HG03439 (cell line): ENCODE measurements around the gene ASCL5.

Source experiments
- ATAC-seq: cut with Tn5 transposase; IDR thresholded peaks from one replicate; pipeline ENCODE4 v1.9.1; 2021; ENCODE audit warnings: mild to moderate bottlenecking, moderate library complexity; ENCODE audit not compliant: unreplicated experiment

The ASCL5 gene

GRCh38 chr1:201088901-201089525 lies 38.0 kb downstream of the ASCL5 start:
- no peak for ATAC-seq

GRCh38 chr1:201088395-201088794 lies 38.6 kb downstream of the ASCL5 start:
- no peak for ATAC-seq

DNA sequence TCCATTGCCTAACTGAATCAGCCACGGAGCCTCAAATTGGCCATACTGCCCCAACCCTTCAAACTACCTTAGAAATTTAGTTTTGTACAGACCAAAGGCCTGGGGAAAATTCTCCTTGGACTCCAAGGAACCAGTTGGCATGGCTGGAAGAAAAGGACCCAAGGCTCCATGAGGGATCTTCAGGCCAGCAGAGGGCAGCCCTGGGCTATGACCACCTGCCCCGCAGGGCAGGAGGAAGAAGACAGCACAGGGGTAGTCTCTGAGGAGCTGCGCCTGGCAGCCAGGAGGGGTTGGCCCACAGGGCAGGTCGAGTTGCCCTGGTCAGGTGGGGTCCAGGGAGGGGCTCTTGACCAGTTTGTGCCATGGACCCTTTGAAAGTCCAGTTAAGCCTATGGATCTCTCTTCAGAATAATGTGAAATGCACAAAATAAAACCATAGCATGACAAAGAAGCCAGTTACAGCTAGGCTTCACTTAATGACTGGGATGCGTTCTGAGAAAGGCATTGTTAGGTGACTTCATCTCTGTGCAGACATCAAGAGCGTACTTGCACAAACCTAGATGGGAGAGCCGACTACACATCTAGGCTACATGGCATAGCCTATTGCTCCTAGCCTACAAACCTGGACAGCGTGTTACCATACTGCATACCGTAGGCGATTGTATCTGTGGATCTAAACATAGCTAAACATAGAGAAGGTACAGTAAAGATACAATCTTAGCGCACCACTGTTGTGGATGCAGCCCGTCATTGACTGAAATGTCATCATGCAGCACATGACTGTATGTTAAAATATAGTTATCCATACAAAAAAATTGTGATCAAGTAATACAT lies 40.9 kb downstream of the ASCL5 start:
- no peak for ATAC-seq

GRCh38 chr1:201084295-201084694 lies 42.7 kb downstream of the ASCL5 start:
- no peak for ATAC-seq

DNA sequence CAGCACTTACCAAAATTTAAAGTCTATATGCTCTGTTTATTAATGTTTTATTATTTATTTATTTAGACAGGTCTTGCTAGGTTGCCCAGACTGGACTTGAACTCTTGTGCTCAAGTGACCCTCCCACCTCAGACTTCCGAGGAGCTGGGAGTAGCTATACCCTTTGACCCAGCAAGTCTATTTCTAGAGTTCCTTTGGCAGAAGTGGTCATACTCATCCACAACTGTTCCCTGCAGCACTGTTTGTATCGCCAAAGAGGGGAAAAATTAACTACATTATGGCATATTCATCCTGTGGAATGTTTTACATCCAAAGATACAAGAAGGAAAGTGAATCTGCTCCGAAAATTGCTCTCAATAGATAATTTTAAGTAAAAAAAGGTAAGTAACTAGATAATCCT lies 43.2 kb downstream of the ASCL5 start:
- ATAC-seq, result no peak

- no peak for ATAC-seq
Observed at GRCh38 chr1:201080135-201080534, 46.8 kb downstream of the ASCL5 start.

- no peak for ATAC-seq
Observed at GRCh38 chr1:201077736-201078135, 49.2 kb downstream of the ASCL5 start.

DNA sequence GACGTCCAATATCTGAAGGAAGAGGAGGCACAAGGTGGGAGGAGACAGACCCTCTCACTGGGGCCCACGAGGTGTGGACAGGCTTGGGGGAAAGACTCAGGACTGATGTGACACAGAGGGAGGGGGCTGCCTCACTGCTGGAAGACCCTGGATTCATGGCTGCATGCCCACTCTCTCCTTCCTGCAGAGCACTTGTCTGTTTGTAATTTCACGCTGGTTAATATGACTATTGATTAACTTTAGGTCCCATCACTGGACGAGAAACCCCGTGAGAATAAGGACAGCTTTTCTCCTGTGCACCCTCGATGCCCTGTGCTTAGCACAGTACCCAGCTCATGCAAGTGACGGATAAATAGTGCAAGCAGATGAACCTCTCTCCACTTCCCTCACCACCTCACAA lies 49.9 kb downstream of the ASCL5 start:
- no peak for ATAC-seq

DNA sequence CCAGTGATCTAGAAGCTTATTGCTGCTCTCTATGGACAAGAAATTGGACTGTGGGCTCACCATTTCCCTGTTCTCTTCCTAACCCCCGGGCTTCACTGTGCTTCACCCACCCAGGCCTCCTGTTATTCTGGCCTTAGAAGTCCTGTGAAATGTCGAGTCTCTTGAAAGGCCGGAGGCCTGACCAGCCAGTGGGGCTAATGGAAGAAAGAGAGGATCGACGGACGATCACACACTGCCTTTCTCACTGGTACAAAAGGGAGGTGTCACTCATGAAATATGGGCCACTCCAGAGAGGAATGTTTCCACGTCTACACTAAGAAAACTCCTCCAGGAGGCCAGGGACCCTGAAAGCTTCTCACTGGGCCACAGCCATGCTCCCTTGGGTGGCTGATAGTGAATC lies 50.9 kb downstream of the ASCL5 start:
- no peak for ATAC-seq

DNA sequence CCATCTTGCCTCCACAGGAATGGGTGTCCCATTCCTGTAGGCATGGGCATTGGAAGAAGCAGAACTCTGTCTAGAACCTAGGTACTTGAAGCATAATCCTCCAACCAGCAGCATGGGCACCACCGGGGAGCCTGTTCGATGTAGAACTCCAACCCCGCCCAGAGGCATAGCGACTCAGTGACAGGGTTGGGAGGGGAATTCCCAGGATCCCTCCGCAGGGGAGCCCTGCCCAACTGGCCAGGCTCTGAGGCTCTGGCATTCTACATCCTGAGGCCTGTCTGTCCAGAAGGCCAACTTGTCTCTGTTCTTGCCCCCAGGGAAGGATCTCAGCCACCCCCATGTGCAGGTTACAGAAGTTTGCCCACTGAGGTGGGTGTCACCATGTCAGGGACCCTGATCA lies 53.0 kb downstream of the ASCL5 start:
- no peak for ATAC-seq

DNA sequence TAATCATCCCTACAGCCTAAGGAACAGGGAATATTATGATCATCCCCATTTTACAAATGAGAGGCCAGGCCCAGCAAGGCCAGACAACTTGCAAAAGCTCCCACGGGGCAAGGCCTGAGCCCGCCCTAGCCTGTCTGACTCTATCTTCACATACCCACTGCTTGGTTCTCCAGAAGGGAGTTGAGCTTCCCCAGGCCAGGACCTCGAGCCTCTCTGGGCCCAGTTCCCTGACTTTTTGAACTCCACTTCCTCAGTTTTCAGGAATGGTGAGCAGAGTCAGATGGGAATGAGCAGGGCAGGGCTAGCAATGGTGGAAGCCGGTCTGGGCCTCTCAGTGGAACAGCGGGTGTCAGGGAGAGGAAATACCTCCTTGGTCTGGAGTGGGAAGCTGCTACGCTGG lies 54.1 kb downstream of the ASCL5 start:
- ATAC-seq, result no peak

GRCh38 chr1:201072149-201072548 lies 54.8 kb downstream of the ASCL5 start:
- no peak for ATAC-seq

GRCh38 chr1:201069636-201070035 lies 57.3 kb downstream of the ASCL5 start:
- no peak for ATAC-seq

- ATAC-seq, result no peak
Observed at GRCh38 chr1:201068976-201069375, 58.0 kb downstream of the ASCL5 start.

DNA sequence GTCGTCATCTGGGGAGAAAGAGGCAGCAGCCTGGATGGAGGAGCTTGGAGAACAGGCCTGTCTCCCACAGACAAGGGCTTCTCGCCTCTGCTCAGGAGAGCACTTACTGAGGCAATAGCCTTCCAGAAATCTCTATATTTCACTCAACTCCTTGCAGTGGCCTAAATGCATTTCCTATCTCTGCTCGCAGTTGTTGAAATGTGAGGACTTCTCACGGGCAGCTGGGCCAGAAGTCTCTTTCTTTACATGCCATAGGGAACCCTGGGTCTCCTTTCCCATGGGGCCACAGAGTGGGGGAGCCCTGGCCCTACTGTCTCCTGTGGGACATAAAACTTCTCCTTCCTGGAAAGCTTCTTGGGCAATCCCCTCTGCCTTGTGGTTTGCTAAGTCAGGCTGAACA lies 60.0 kb downstream of the ASCL5 start:
- ATAC-seq, result no peak

DNA sequence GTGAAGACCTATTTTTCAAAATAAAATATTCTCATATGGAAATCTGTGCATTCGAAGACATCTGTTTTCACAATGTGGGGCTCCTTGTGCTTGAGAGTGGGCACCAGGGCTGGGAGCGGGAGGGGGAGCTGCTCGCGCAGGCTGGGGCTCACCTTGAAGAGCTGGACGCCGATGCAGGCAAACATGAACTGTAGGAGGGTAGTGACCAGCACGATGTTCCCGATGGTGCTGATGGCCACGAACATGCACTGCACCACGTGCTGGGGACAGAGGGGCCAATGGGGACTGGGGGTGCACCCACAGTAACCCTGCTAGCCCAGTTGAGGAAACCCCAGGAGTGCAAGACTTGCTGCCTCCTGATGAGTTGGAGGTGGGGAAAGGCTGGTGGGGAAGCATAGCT lies 61.3 kb downstream of the ASCL5 start:
- no peak for ATAC-seq

DNA sequence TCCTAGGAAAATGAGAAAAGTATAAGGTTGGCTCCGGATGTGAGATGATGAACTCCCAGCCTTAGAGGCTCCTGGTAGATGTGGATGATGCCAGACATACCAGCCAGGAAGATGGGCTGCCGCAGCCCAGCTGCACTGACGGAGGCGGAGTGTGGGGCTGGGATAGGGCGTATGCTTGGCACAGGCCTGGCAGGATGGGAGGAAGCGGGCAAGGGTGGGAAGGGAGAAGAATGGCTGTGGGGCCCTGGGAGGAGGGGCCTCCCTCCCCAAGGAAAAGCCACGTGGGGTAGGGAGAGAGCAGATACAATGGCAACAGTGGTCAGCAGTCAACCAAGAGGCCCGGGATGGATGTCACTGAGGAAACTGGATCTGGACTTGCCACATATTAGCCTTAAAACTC lies 62.2 kb downstream of the ASCL5 start:
- ATAC-seq, result no peak
